SKM-1 treated with dmso at 0.1 percent for 144 hours (cell line): ENCODE measurements around the gene GTPBP3.
A peak's percentile ranks its signal among the peaks of the same experiment; 100 is the strongest.

Experiments
- DNase-seq: peaks from one replicate; lab custom pipeline; 2025; ENCODE audit not compliant: unreplicated experiment; lab: John Stamatoyannopoulos, UW

GTPBP3 gene

DNA sequence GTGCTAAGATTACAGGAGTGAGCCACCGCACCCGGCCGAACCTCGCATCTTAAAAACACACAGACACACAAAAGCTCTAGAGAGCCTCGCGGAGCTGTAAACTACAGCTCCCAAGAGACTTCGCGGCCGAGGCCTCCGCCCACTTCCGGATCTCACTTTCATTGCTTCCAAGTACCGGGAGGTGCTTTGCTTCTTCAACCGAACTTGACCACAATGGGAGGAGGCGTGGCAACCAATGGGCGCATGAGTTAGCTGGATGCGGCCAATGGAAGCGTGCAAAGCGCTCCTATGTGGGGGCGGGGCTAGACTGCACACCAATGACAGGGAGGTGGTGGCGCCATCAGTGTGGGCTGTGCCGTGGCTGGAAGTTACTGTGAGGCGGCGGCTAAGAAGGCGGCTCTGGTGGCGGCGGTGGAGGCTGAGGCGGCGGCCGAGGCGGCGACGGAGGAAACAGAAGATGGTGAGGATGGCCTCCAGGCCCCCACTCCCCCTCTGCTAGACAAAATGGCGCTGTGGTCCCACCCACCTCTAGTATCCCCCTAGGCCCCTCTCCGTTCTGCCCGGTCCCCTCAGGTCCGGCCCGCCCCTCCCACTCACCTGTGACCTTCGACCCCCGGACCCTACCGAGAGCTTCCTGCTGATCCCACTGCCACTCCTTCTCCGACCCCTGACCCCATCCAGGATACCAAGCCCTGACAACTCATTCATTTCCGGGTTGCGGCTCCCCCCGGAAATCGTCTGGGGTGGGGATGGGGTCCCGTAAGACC, 28.0 kb upstream of the GTPBP3 start, which contains the start of gene DDA1:
TSS of gene DDA1 (plus strand) at position 366 of the 767 bp plus-strand sequence. CDS start at position 458, 92 bp downstream.
- DNase-seq, result peak; percentile 100

DNA sequence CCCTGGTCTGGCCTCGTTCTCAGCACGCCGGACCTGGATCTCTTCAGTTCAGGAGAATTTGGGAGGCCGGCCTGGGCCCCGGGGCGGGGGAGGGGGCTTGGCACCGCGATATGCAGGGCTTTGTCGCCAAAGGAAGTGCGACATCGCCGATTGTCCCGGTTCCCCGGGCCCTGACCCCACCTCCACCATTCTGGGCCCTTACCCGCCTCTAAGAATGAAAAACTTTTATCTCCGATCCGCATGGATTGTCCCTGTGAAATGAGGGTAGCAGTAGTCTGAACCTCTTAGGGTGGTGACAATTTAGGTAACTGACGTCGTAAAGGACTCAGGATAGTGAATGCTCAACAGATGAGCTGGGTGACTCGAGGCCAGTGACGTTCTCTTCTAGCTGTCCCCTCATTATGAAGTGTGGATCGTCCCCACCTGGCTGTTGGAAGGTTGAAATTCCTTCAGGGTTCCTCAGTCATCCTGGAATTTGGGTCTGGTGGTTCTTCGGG, 27.3 kb upstream of the GTPBP3 start:
- DNase-seq, result no peak

DNA sequence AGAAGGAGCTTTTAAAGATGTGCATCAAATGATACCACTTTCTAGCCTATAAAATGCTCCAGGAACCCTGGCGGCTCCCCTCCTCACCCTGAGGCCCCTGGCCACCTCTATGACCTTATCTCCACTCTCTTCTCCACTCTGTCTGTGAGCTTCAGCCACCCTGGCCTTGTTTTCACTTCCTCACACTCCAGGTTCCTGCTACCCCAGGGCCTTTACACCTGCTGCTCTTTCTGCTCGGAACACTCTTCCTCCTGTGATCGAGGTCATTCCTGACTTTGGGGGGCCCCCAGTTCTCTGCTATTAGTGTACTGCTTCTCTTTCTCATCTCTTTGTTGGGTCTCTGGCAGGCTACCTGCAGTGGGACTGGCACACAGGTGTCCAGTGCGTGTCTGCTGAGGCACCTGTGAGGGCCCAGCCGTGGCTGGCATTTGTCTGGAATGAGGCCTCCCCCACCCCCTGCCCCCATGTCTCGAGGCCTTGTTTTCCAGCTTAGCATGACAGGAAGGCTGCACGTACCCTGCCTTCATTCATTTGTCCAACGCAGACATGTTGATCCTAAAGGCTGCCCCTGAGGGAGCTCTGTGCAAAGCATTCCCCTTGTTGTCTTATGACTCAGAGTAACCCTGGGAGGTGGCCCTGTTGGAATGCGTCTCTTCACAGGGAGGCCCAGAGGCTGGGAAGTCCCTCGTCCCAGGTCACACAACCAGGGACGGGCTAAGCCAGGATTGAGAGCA, 25.7 kb upstream of the GTPBP3 start:
- DNase-seq, result no peak

DNA sequence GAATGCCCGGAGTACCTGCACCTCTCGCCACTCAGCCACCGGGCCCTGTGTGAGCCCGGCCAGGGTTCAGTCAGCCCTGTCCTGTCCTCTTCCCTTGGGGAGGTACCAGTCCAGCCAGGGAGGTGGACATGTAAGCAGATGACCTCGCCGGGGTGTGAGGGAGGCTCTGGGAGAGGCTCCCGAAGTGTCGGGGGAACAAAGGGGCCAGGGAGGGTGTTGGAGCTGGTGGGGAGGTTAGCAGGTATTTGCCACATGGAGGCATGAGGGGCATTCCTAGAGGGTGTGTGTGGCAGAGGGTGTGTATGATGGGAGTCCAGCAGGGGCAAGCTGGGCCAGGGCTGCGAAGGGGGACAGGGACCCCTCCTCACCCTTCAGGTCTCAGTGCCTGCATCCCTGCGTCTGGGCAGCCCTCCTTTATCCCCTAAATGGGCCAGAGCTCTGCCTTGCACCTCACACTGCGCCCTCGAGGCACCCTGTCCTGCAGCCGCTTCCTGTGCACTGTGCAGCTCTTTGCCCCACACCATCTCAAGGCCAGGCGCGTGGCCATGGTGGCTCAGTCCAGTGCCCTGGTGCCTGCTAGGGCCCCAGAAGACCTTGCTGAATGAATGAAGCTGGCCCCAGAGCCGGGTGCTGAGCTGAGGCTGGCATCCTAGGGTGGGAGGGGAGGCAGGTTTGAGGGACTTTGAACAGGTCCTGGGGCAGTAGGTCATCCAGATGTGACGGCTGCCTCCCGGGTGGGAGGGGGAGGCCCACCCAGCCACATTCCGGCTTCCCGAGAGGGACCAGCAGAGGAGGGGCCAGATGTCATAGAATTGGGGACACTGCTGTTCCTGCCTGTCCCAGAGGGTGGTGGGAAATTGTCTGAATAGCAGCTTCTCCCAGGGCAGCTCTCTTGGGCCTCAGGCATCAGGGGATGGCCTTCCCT, 24.9 kb upstream of the GTPBP3 start:
- DNase-seq, result no peak

DNA sequence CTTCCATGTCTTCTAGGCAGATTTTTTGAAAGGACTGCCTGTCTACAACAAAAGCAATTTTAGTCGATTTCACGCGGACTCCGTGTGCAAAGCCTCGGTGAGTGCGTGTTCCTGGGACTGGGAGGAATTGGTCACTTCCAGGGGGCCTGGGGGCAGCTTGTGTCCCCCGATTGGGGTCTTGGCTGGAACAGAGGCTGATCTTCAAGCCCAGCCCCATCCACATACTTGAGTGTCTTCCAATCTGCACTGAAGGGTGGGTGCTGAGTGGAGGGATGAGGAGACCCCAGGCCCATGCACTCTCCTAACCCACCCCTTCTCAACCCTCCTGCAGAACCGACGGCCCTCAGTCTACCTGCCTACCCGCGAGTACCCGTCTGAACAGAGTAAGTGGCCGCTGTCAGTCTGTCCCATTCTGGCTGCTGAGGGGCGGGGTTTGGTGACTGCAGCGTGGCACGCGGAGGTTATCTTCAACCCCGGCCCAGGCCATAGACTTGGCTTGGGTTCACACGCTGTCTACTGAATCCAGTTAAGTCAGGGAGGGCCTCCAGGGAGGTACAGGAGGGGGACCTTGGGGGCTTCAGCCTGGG, 23.3 kb upstream of the GTPBP3 start:
- no peak for DNase-seq

DNA sequence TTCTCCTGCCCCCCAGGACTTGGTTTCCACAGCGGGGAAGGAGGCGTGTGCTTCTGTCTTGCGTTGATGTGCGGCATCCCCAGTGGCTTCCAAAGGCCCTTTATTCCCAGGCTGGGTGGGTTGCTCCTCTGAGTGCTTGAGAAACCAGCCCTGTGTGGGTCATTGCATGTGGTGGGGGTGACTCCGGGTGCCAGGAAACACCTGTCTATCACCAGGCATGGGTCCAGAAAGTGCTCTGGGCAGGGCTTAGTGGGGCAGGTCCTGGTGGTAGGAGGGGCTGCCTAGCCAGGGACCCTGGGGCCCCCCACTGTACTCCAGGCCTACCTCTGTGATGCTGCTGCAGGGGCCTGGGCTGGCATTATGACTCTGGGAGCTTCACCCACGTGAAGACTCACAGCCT, 18.4 kb upstream of the GTPBP3 start:
- no peak for DNase-seq

DNA sequence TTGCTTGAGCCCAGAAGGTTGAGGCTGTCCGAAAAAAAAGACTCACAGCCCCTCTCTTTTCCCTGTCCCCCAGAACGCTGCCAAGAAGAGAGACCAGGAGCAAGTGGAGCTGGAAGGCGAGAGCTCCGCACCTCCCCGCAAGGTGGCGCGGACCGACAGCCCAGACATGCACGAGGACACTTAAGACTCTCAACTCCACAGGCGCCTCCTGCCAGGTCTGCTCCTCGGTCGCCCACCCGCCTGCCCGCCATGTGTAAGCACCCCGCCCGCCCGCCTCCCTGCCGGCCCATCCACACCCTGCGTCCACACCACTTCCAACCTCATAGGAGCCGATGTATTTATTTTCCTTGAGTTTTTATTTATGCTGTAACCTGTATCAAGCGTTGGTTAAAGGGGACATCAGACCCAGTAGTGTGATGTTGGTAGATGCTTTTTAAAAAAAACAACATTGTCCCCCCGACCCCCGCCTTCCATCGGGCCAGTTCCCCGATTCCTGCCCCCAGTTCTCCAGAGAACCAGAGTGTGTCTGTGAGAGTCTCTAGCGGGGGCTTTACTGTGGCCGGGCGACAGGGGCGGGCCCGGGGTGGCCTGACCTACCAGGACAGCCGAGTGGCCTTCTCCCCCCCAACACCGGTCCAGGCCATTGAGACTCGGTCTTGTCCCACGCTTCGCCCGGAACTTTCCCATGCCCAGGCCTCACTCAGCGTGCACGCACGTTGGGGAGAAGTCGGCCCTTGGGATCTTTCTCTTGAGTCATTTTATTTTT, 17.7 kb upstream of the GTPBP3 start:
- no peak for DNase-seq

DNA sequence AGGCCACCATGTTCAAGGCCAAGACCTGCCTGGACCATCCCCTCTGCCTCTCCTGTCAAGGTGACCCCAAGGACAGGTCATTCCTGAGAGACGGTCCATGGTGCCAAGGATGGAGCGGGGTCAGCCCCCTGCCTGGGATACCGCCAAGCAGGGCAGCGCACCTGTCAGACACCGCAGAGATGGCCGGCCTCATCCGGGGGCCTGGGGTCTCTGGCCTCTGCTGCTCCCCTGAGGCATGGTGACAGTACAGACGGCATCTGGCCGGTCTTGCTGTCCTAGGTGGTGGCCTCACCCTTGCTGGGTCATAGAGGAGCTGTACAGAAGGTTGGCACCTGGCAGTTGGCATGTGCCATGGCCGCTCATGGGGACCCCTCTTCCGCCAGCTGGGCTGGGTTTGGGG, 16.9 kb upstream of the GTPBP3 start:
- no peak for DNase-seq

DNA sequence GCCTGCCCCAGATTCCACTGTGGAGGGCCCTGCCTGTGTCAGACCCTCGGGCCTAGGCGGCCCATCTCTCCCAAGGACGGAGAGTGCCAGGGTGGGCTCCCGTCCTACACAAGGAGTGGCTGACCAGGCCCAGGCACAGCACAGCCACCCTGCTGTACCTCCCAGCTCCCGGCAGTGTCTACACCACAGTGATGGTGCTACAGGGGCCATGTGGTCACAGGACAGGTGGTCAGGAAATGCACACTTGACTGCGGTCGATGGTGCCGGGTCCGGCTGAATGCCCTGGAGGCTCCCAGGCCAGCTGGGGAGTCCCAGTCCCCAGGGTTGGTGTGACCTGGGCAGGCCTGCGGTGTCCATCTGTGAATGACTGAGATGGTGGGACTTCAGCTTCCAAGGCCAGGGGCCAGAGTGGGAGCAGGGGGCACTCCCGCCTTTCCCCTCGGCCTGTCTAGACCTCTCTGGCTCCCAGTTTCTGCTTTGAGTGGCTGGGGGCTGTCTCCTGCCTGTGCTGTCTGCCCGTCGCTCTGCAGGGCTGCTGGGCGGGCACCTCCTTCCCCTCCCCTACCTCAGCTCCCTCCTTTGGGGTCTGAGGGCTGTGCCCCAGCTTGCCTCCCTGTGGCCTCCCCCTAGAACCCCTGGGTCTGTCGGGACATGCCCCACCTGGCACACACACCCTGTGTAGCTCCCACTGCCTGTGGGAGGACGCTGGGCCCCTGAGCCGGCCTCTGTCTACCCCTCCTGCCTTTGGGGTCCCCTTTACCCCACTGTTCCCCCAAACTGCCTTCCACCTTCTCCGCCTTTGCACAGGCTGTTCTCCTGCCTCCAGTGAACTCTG, 15.5 kb upstream of the GTPBP3 start:
- DNase-seq, result no peak

DNA sequence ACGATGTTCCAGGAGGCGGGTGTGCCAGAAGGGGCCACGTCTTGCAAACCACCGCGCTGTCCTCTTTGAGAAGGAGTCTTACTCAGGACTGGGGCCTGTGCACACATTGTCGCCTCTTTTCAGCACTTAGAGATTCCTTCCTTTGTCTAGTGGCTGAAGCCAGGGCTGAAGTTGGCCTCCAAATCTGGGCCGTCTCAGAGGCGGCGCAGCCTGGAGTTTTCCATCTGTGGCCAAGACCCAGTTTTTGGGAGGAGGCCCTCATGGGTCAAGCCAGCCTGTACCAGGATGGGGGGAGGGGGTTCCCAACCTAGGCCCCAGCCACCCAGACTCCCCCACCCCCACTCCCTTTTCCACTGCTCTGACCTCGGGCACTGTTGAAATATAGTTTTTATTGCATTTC, 14.5 kb upstream of the GTPBP3 start:
- no peak for DNase-seq

DNA sequence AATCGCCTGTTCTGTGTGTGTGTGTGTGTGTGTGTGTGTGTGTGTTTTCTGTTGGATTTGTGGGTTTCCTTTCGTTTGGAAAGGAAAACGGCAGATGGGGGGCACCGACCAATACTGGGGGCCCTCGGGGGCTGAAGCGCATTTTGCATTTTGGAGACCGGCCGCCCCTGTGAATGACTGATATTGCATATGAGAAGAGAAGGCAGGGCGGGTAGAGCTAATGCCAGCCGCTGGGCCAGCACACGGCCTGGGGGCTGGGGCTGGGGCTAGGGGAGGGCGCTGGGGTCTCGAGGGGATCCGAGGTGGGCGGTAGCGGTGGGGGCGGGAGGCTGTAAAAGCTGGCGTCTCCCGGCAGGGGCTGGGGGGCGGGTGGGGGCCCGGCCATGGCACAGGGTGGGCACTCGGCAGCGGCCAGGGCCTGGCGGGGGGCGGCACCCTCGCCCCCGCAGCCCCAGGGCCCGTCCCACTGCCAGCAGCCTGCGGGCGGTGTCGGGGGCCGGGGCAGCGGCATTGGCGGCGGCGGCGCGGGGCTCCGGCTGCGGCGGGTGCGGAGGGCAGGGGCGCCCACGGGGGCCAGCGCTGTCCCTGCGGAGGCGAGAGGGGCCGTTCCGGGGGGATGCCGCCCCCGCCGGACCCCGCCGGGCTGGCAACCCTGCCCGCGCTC, 13.9 kb upstream of the GTPBP3 start:
- no peak for DNase-seq

DNA sequence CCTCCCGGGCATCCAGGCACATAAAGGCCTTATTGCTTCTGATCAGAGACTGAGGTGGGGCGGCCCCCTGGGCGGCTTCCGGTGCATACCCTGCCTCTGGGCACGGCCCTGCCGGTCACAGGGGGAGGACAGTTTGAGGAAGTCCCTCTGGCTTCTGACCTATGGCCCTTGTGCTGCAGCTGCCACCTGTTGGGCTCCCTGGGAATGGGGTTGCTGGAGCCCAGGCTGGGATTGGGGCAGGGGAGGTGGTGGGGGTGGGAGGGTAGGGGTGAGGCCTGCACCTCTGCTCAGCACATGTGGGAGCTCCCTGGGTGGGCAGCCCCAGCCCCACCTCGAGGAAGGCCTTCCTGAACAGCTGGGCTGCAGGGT, 13.4 kb upstream of the GTPBP3 start:
- no peak for DNase-seq

DNA sequence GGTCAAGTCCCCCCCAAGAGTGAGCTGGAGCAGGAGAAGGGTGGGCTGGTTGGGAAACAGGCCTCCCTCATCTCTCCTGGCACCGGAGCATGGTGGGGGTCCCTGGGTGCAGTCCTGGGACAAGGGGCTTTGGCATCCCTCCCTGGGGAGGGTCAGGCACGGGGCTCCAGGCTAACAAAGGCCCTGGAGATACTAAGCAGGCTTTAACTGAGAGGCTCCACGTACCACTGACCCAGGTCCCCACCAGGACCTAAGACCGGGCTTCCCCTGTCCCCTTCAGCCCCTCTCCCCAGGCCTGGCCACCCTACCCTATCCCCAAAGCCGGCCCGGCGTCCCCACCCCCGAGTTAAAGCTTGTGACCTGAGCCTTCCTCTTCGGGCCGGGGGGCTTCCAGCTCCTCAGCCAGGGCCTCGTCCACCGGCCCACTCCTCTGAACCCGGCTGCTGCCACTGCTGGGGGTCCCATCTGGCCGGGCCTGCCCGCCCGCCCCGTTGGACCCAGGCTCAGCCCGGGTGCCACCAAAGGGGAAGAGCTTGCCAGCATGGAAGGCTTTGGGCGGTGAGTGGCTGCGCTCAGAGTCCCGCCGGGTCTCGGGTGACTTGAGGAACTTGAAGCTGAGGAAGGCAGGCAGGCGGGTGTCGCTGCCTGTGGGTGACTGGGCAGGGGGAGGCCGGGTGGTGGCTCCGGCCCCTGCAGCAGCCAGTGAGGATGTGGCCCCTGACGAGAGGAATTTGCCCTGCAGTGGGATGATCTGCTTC, 12.8 kb upstream of the GTPBP3 start:
- DNase-seq, result no peak

DNA sequence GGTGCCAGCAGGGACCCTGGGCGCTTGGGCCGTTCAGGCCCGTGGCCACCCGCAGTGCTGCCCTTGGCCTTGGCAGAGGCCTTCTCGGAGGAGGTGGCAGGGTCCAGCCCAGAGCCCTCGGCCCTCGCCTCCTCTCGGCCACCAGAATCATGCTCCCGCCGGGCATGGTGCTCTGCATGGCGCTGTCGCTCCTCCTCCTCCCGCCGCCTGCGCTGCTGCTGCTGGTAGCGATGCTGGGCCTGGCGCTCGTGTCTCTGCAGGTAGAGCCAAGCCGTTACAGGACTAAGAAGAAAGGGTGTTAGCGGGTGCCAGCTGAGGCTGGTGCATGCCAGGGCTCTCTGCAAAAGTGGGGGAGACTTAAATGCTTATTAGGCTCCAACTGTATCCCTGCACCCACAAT, 12.2 kb upstream of the GTPBP3 start:
- DNase-seq, result no peak

DNA sequence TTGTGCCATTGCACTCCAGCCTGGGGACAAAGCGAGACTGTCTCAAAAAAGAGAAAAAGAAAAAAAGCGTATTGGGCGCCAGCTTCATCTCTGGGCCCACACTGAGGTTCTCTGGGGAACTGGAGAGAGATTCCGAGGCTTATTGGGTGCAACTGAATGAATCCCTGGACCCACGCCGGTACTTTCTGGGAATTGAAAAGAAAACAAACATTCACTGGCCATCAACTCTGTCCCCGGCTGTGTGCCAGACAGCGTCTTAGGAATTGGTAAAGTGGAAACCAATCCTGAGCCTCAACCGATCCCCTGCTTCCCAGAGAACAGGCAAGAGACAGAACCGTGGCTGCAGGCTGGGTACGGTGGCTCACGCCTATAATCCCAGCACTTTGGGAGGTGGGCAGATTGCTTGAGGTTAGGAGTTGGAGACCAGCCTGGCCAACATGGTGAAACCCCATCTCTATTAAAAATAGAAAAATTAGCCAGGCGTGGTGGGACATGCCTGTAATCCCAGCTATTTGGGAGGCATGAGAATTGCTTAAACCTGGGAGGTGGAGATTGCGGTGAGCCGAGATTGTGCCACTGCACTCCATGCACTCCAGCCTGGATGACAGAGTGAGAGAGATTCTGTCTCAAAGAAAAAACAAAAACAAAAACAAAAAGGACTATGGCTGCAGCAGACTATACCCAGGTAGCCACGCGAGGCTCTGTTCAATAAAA, 11.3 kb upstream of the GTPBP3 start:
- no peak for DNase-seq

DNA sequence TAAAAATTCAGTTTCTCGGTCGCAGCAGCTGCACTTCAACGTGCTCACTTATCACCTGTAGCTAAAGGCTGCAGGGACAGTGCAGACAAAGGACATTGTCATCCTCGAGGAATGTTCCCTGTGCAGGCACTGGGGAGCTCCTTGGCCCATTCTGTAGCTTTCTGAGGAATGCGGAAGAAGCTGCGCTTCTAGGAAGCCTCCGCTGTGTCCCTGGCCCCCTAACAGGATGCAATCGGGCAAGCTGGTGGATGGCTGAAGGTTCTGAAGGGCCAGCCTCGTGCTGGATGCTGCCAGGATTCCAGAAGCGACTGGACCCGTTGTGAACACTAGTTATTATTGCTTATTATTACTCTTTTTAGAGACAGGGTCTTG, 10.8 kb upstream of the GTPBP3 start:
- DNase-seq, result no peak

DNA sequence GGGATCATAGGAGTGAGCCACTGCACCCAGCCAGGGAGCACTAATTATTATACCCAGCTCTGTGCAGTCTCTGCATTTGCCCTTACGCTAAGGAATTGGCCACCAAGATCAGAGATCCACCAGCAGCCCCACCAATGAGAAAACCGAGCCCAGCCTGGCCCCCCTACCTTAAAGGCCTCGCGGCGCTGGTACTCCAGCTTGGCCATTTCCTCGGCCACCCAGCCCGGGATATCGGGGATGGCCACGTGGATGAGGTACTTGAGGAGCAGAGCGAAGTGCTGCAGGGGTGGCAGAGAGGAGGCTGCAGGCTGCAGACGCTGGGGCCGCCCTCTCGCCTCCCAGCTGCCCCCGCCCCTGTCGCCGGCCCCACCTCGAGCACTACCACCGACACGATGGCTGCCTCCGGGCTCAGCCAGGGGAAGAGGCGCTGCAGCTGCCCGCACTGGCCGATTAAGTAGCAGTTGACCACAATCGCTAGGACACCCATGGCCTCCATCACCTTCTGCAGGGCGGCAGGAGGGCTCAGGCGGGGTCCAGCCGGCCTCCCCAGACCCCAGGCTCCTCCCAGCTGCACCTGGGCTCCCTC, 10.2 kb upstream of the GTPBP3 start:
- DNase-seq, result no peak
